Measurements from ENCODE around the gene CCDC136. TPM values are rescaled to one million over a fixed set of nuclear protein-coding genes. Genes with fewer than 3 reads are reported as not detected.

CCDC136 gene
- total and polyA plus RNA-seq, 3 donors from 2014 or later = 265 to 564 (median 553) TPM

GRCh38 chr7:128835231-128835751, 43.5 kb downstream of the CCDC136 start:
- no peak for TF ChIP-seq CTCF (IDR thresholded peaks at IDR 0.05)
- TF ChIP-seq POLR2A (IDR thresholded peaks at IDR 0.05) = no peak
- 77 to 89% methylated on average over 3 to 16 of the region's 16 CpGs for WGBS, 2 donors
- H3K4me3 ChIP-seq = no peak overlapping the region
- H3K27me3 ChIP-seq = no peaks in the 10 kb centered on the region
- no peaks in the 10 kb centered on the region for H3K9me3 ChIP-seq
- DNase-seq = no peak
- no peak overlapping the region for H3K27ac ChIP-seq
- peaks cover 29% of the 10 kb centered on the region for H3K4me1 ChIP-seq
- intact Hi-C loops (cut with DNase I; ENCODE audit: low total_unique reads) = no loop called here
- no peaks in the 10 kb centered on the region for H3K36me3 ChIP-seq (ENCODE audit: low read depth, missing control alignments)

- Histone ChIP-seq H3K9me3 (no peaks in the 10 kb centered on the region), H3K27ac (no peak overlapping the region), H3K27me3 (no peaks in the 10 kb centered on the region), H3K36me3 (ENCODE audit: low read depth, missing control alignments) (no peaks in the 10 kb centered on the region), H3K4me1 (peaks cover 26% of the 10 kb centered on the region), H3K4me3 (no peak overlapping the region)
- WGBS, 2 donors = 65 to 78% methylated on average over 9 to 14 of the region's 14 CpGs
- no peak for TF ChIP-seq POLR2A (IDR thresholded peaks at IDR 0.05)
- no peak for TF ChIP-seq CTCF (IDR thresholded peaks at IDR 0.05)
- DNase-seq = no peak
- intact Hi-C loops (cut with DNase I; ENCODE audit: low total_unique reads) = no loop called here
Measured at GRCh38 chr7:128835790-128836641, 44.2 kb downstream of the CCDC136 start.

GRCh38 chr7:128836729-128837348, 45.1 kb downstream of the CCDC136 start:
- 50 to 88% methylated on average over 1 to 14 of the region's 14 CpGs for WGBS, 2 donors

GRCh38 chr7:128837521-128837921, 45.8 kb downstream of the CCDC136 start:
- H3K9me3 ChIP-seq = no peaks in the 10 kb centered on the region
- H3K36me3 ChIP-seq (ENCODE audit: low read depth, missing control alignments) = no peaks in the 10 kb centered on the region
- peaks cover 13% of the 10 kb centered on the region for H3K4me1 ChIP-seq
- H3K27ac ChIP-seq = no peak overlapping the region
- DNase-seq = no peak
- H3K4me3 ChIP-seq = no peak overlapping the region
- intact Hi-C loops (cut with DNase I; ENCODE audit: low total_unique reads) = no loop called here
- no peak for TF ChIP-seq CTCF (IDR thresholded peaks at IDR 0.05)
- no peak for TF ChIP-seq POLR2A (IDR thresholded peaks at IDR 0.05)
- WGBS, 2 donors = 94 to 100% methylated on average over 6 to 16 of the region's 16 CpGs
- no peaks in the 10 kb centered on the region for H3K27me3 ChIP-seq

More at GRCh38 chr7:128836729-128837348, 45.1 kb downstream of the CCDC136 start:
- Histone ChIP-seq H3K36me3 (ENCODE audit: low read depth, missing control alignments) (no peaks in the 10 kb centered on the region), H3K4me3 (no peak overlapping the region), H3K27ac (no peak overlapping the region), H3K27me3 (no peaks in the 10 kb centered on the region), H3K4me1 (peaks cover 20% of the 10 kb centered on the region), H3K9me3 (no peaks in the 10 kb centered on the region)
- TF ChIP-seq CTCF (IDR thresholded peaks at IDR 0.05) (no peak), POLR2A (IDR thresholded peaks at IDR 0.05) (no peak)
- DNase-seq = no peak
- intact Hi-C loops (cut with DNase I; ENCODE audit: low total_unique reads) = no loop called here

All from testis (tissue), 3 donors.